B cell (primary cell): Measurements from ENCODE around the gene IGF1. TPM values are rescaled to one million over a fixed set of nuclear protein-coding genes. Genes with fewer than 3 reads are reported as not detected.

Source experiments
- ATAC-seq: fragments of 200-7000 bp; cut with Tn5 transposase; one replicate; pipeline ENCODE4 v1.10.0; 2021; ENCODE audit warnings: low read depth, mild to moderate bottlenecking, moderate number of reproducible peaks, moderate library complexity
- CTCF ChIA-PET: fragments of 350-600 bp; sonication (Branson Sonifier 250); formaldehyde crosslinking; loops from one replicate; lab custom pipeline; 2021; ENCODE audit warnings: antibody characterized with exemption, inconsistent platforms; lab: Charles Lee
- POLR2A ChIA-PET: fragments of 350-600 bp; sonication (Branson Sonifier 250); formaldehyde crosslinking; loops from one replicate; lab custom pipeline; 2021; ENCODE audit warnings: antibody characterized with exemption; lab: Charles Lee
- DNase-seq: peaks from one replicate; pipeline ENCODE4 v3.0.0; 2013
- H2AFZ ChIP-seq: 2 replicates; pipeline ENCODE4 v1.6.1; 2012; ENCODE audit warnings: mild to moderate bottlenecking, low read depth, low read length; ENCODE audit not compliant: insufficient read depth, poor library complexity, severe bottlenecking
- H3K27ac ChIP-seq, 2 donors: 1 replicate in 1 of 2; 2 replicates in 1 of 2; pipeline ENCODE4 v1.5.1; 2012 to 2013; ENCODE audit warnings: low read length in 2 of 2, mild to moderate bottlenecking in 2 of 2, moderate library complexity in 1 of 2
- H3K27me3 ChIP-seq, 4 experiments: fragments of 200-600 bp in 1 of 4; sonication (generic) in 1 of 4; replicated peaks in 1 of 4; 1 replicate in 2 of 4; 2 replicates in 2 of 4; pipeline versions ENCODE4 v1.6.1 to v1.7.0; 2013 to 2016; ENCODE audit warnings: low read length in 3 of 4, mild to moderate bottlenecking in 2 of 4, mixed read lengths in 1 of 4, moderate library complexity in 1 of 4; ENCODE audit not compliant: insufficient read depth in 4 of 4, control insufficient read depth in 3 of 4; ENCODE audit errors: control extremely low read depth in 1 of 4
- H3K36me3 ChIP-seq, 2 experiments: replicated peaks in 1 of 2; 1 replicate in 1 of 2; 2 replicates in 1 of 2; pipeline versions ENCODE4 v1.6.1 to v1.7.1; 2013; ENCODE audit warnings: low read length in 1 of 2; ENCODE audit not compliant: insufficient read depth in 2 of 2, control insufficient read depth in 1 of 2; ENCODE audit errors: control extremely low read depth in 1 of 2, extremely low read depth in 1 of 2
- H3K4me1 ChIP-seq, 2 donors: fragments of 200-600 bp in 1 of 2; sonication (generic) in 1 of 2; 1 replicate in 1 of 2; 2 replicates in 1 of 2; pipeline versions ENCODE4 v1.5.1 to v1.6.1; 2013 to 2017; ENCODE audit warnings: low read length in 2 of 2; ENCODE audit not compliant: control insufficient read depth in 2 of 2, insufficient read depth in 2 of 2
- H3K4me2 ChIP-seq: replicated peaks from 2 replicates; pipeline ENCODE3; 2012; ENCODE audit warnings: mild to moderate bottlenecking, low read depth, low read length; ENCODE audit not compliant: poor library complexity, severe bottlenecking
- H3K4me3 ChIP-seq, 5 experiments: fragments of 200-600 bp in 1 of 5; sonication (generic) in 1 of 5; 1 replicate in 3 of 5; 2 replicates in 2 of 5; pipeline versions ENCODE4 v1.5.1 to v1.7.0; 2011 to 2016; ENCODE audit warnings: low read length in 4 of 5, mild to moderate bottlenecking in 4 of 5, low read depth in 2 of 5, control low read depth in 1 of 5, moderate library complexity in 1 of 5; ENCODE audit not compliant: insufficient read depth in 1 of 5; ENCODE audit errors: control extremely low read depth in 1 of 5, extremely low read depth in 1 of 5
- H3K79me2 ChIP-seq: fragments of 200-600 bp; sonication (generic); one replicate; pipeline ENCODE4 v1.6.0; 2016; ENCODE audit warnings: low read length; ENCODE audit not compliant: control insufficient read depth, insufficient read depth
- H3K9ac ChIP-seq: fragments of 200-600 bp; sonication (generic); 2 replicates; pipeline ENCODE4 v1.6.1; 2017; ENCODE audit warnings: mild to moderate bottlenecking, low read length, moderate library complexity
- H3K9me3 ChIP-seq, 3 donors: one replicate each; pipeline versions ENCODE4 v1.6.1 to v1.7.1; 2013; ENCODE audit warnings: low read length in 2 of 3; ENCODE audit not compliant: control insufficient read depth in 2 of 3, insufficient read depth in 1 of 3; ENCODE audit errors: control extremely low read depth in 1 of 3
- H4K20me1 ChIP-seq: 2 replicates; pipeline ENCODE4 v1.6.0; 2012; ENCODE audit warnings: mild to moderate bottlenecking, low read length; ENCODE audit not compliant: insufficient read depth, control insufficient read depth, poor library complexity, severe bottlenecking
- H3K27ac Mint-ChIP-seq: one replicate; pipeline ENCODE4 v1.8.0; 2021; ENCODE audit warnings: mixed read lengths
- H3K27me3 Mint-ChIP-seq: one replicate; pipeline ENCODE4 v1.8.0; 2021; ENCODE audit warnings: mixed read lengths
- H3K4me1 Mint-ChIP-seq: one replicate; pipeline ENCODE4 v1.8.0; 2021; ENCODE audit warnings: mixed read lengths
- H3K4me3 Mint-ChIP-seq: one replicate; pipeline ENCODE4 v1.8.0; 2021; ENCODE audit warnings: mixed read lengths
- H3K9me3 Mint-ChIP-seq: one replicate; pipeline ENCODE4 v1.8.0; 2022; ENCODE audit warnings: mixed read lengths; ENCODE audit not compliant: insufficient read depth
- EZH2 ChIP-seq: IDR thresholded peaks from 2 replicates; pipeline ENCODE4 v1.6.1; 2012; ENCODE audit warnings: borderline replicate concordance, low read depth, mild to moderate bottlenecking, moderate library complexity, low read length; ENCODE audit not compliant: insufficient read depth, poor library complexity, severe bottlenecking
- WGBS: methylation state at CpG from one replicate; pipeline ENCODE4 v1.1.5; 2013; ENCODE audit warnings: missing lambda C conversion rate; ENCODE audit not compliant: insufficient coverage; 5-methylcytosine and 5-hydroxymethylcytosine counted together
- intact Hi-C: fragments of 100-400 bp; cut with micrococcal nuclease; formaldehyde crosslinking; loops from one replicate; pipeline ENCODE4 v1.10.0; 2022
- polyA plus RNA-seq: library from polyadenylated mRNA; depleted of rRNA; stranded (reverse); fragments of >200 nt; gene quantifications from 2 replicates; pipeline ENCODE4 v1.2.3, GENCODE V29; 2012
- total RNA-seq, 2 donors: library from RNA; stranded (reverse); fragments of 120-200 nt in 1 of 2; gene quantifications; 1 replicate in 1 of 2; 2 replicates in 1 of 2; pipeline versions ENCODE4 v1.2.3 to v1.2.4, GENCODE V29; 2013 to 2022
- TF ChIP-seq, protein P1 (sequence below): fragments of 200-600 bp; IDR thresholded peaks from one replicate; pipeline ENCODE4 v1.8.0; 2022; ENCODE audit warnings: antibody characterized with exemption, mild to moderate bottlenecking

IGF1 gene
- total and polyA plus RNA-seq, 2 donors (not counting 1 experiment from before 2014, with no cell fraction given) = 0.21 TPM; not detected in 1

DNA sequence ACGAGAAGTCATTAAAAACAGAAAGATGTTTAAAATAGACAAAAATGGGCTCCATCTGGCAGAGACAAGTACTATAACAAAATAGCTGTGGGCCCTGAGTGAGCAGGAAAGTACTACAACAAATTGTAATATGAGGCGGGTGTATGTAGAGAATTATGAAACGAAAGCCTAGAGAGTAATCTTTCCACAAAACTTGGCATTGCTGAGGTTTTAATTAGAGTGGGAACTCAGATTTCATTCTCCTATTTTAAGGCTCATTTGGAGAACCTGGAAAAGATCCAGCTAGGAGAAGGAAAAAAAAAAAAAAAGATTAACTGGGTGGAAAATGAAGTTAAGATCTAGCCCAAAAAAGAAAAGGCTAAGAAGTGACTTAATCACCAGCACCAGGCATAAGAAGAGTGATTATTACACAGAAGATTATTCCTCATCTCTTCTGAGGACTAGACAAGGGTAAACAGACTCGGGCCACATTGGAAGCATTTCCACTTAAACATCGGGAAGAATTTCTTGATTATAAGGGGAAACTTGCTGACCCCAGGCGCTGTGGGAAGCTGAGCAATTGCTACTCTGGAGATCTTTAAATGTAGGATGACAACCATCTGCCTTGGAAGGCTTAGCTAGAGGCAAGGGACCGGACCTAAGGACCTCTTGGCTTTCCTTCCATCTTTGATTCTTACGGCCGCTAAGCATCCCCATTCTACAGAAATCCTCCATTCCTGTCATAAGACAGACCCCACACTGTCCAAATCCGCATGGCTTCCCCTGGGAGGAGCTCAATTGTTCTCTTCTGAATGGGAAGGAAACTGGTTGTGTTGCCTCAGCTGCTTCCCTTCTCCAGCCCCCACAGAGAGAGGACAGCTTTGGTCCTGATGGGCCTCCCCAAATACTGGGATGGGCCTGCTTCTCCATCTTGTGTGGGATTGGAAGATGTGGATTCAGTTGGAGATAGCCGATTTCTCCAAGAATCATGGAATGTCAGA lies 40.6 kb downstream of the IGF1 start:
- CTCF ChIA-PET = no interaction called here
- no peak for DNase-seq
- no peaks in the 10 kb centered on the region for H3K4me1 Mint-ChIP-seq
- no peak overlapping the region for H3K27ac ChIP-seq
- intact Hi-C loops = no loop called here
- H3K27me3 Mint-ChIP-seq = peaks cover 20% of the 10 kb centered on the region
- no peak overlapping the region for H2AFZ ChIP-seq
- no peaks in the 10 kb centered on the region for H3K4me1 ChIP-seq
- TF ChIP-seq EZH2 = no peak
- TF ChIP-seq, protein P1, sequence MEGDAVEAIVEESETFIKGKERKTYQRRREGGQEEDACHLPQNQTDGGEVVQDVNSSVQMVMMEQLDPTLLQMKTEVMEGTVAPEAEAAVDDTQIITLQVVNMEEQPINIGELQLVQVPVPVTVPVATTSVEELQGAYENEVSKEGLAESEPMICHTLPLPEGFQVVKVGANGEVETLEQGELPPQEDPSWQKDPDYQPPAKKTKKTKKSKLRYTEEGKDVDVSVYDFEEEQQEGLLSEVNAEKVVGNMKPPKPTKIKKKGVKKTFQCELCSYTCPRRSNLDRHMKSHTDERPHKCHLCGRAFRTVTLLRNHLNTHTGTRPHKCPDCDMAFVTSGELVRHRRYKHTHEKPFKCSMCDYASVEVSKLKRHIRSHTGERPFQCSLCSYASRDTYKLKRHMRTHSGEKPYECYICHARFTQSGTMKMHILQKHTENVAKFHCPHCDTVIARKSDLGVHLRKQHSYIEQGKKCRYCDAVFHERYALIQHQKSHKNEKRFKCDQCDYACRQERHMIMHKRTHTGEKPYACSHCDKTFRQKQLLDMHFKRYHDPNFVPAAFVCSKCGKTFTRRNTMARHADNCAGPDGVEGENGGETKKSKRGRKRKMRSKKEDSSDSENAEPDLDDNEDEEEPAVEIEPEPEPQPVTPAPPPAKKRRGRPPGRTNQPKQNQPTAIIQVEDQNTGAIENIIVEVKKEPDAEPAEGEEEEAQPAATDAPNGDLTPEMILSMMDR = no peak
- no peak for ATAC-seq
- POLR2A ChIA-PET = no interaction called here
- H4K20me1 ChIP-seq = no peaks in the 10 kb centered on the region
- H3K4me3 Mint-ChIP-seq = no peak overlapping the region
- H3K9ac ChIP-seq = no peak overlapping the region
- H3K36me3 ChIP-seq = no peaks in the 10 kb centered on the region
- no peak overlapping the region for H3K4me2 ChIP-seq
- 92% methylated on average over 7 of the region's 11 CpGs for WGBS
- H3K4me3 ChIP-seq = no peak overlapping the region
- no peaks in the 10 kb centered on the region for H3K79me2 ChIP-seq
- H3K9me3 Mint-ChIP-seq = peaks cover 3% of the 10 kb centered on the region
- H3K27ac Mint-ChIP-seq = no peak overlapping the region
- no peaks in the 10 kb centered on the region for H3K9me3 ChIP-seq
- no peaks in the 10 kb centered on the region for H3K27me3 ChIP-seq

DNA sequence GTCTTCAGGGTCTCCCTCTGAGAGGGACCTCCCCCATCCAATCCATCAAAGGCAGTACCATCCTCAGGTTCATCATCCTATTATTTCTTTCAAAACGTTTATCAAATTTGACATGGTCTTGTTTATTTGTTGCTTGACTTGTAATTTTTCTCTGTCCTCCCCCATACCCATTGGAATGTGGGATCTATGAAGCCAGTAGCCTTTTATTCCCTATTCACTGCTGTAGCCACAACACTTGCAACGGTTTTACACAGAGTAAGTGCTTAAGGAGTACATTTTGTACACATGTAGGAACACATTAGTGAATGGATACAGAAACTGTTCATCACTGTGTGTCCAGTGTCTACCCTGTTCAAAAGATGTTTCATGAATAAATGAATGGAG lies 41.5 kb downstream of the IGF1 start:
- DNase-seq = no peak
- H3K27me3 Mint-ChIP-seq = peaks cover 20% of the 10 kb centered on the region
- H3K4me1 Mint-ChIP-seq = no peaks in the 10 kb centered on the region
- Histone ChIP-seq H3K4me3 (no peak overlapping the region), H4K20me1 (no peaks in the 10 kb centered on the region), H3K9me3 (no peaks in the 10 kb centered on the region), H3K36me3 (no peaks in the 10 kb centered on the region), H3K79me2 (no peaks in the 10 kb centered on the region), H3K27ac (no peak overlapping the region), H3K27me3 (no peaks in the 10 kb centered on the region), H3K9ac (no peak overlapping the region), H3K4me2 (no peak overlapping the region), H3K4me1 (no peaks in the 10 kb centered on the region), H2AFZ (no peak overlapping the region)
- POLR2A ChIA-PET = no interaction called here
- intact Hi-C loops = no loop called here
- no CpG with 5 or more reads among the region's 2 CpGs for WGBS
- no peak overlapping the region for H3K4me3 Mint-ChIP-seq
- no peak for TF ChIP-seq EZH2
- TF ChIP-seq, protein P1 = no peak
- peaks cover 3% of the 10 kb centered on the region for H3K9me3 Mint-ChIP-seq
- no peak for ATAC-seq
- H3K27ac Mint-ChIP-seq = no peak overlapping the region
- CTCF ChIA-PET = no interaction called here
